8988T (cell line): ENCODE results near the gene SS18L1.
A peak's percentile ranks its signal among the peaks of the same experiment; 100 is the strongest.
"Not testable (repeated sequence)": the region's sequence is repeated elsewhere in the genome, so short reads cannot be mapped to it uniquely, and the experiment has no call there.

Source experiments
- DNase-seq: peaks from one replicate; pipeline ENCODE4 v3.0.0; 2011

SS18L1 gene

GRCh38 chr20:62138912-62139311, 4.7 kb upstream of the SS18L1 start:
- no peak for DNase-seq

- DNase-seq = no peak
Observed at GRCh38 chr20:62139636-62140035, 3.9 kb upstream of the SS18L1 start.

GRCh38 chr20:62141043-62141396, 2.5 kb upstream of the SS18L1 start:
- DNase-seq = no peak

GRCh38 chr20:62141397-62142251, 1.9 kb upstream of the SS18L1 start:
- DNase-seq = no peak

- no peak for DNase-seq
Observed at GRCh38 chr20:62142252-62143080, 1.1 kb upstream of the SS18L1 start.

- peak; percentile 93 for DNase-seq
Observed at GRCh38 chr20:62143957-62144825, 622 bp downstream of the SS18L1 start.

- no peak for DNase-seq
Observed at GRCh38 chr20:62145688-62146018, 2.1 kb downstream of the SS18L1 start.

- no peak for DNase-seq
Observed at GRCh38 chr20:62146019-62146755, 2.6 kb downstream of the SS18L1 start.

GRCh38 chr20:62147125-62147524, 3.6 kb downstream of the SS18L1 start:
- no peak for DNase-seq

- no peak for DNase-seq
Observed at GRCh38 chr20:62147528-62147927, 4.0 kb downstream of the SS18L1 start.

GRCh38 chr20:62148383-62148782, 4.8 kb downstream of the SS18L1 start:
- not testable (repeated sequence) for DNase-seq

- DNase-seq = no peak
Observed at GRCh38 chr20:62148908-62149314, 5.3 kb downstream of the SS18L1 start.

- no peak for DNase-seq
Observed at GRCh38 chr20:62149532-62150309, 6.2 kb downstream of the SS18L1 start.

GRCh38 chr20:62150310-62150575, 6.7 kb downstream of the SS18L1 start:
- no peak for DNase-seq

- DNase-seq = no peak
Observed at GRCh38 chr20:62151225-62151624, 7.7 kb downstream of the SS18L1 start.

GRCh38 chr20:62151835-62152364, 8.3 kb downstream of the SS18L1 start:
- DNase-seq = no peak

- DNase-seq = no peak
Observed at GRCh38 chr20:62155428-62156253, 12.1 kb downstream of the SS18L1 start.

GRCh38 chr20:62156254-62156556, 12.6 kb downstream of the SS18L1 start:
- DNase-seq = no peak

- DNase-seq = peak; percentile 99
Observed at GRCh38 chr20:62156592-62157386, 13.2 kb downstream of the SS18L1 start.
